ENCODE measurements around the gene FAM241B. TPM values are rescaled to one million over a fixed set of nuclear protein-coding genes. Genes with fewer than 3 reads are reported as not detected.

Gene FAM241B
- total and polyA plus RNA-seq, 2 donors = 1.0 to 8.3 TPM

Other genes with a start within 250 kb of the FAM241B start
- gene TACR2, start 213.3 kb upstream of the FAM241B start, total RNA-seq = 0.05 TPM
- gene TACR2, start 213.3 kb upstream of the FAM241B start, polyA plus RNA-seq = 0.30 TPM
- 9.7 TPM for gene TSPAN15, start 178.8 kb upstream of the FAM241B start, total RNA-seq
- 13.2 TPM for gene TSPAN15, start 178.8 kb upstream of the FAM241B start, polyA plus RNA-seq
- not detected for gene NEUROG3, start 56.8 kb upstream of the FAM241B start, total RNA-seq
- 0.14 TPM for gene NEUROG3, start 56.8 kb upstream of the FAM241B start, polyA plus RNA-seq
- gene COL13A1, start 171.7 kb downstream of the FAM241B start, total RNA-seq = 0.19 TPM
- 0.96 TPM for gene COL13A1, start 171.7 kb downstream of the FAM241B start, polyA plus RNA-seq

Measured in thymus (tissue), 2 donors.